ENCODE measurements around the gene TTLL6. TPM values are rescaled to one million over a fixed set of nuclear protein-coding genes. Genes with fewer than 3 reads are reported as not detected.
"Not testable (repeated sequence)": the region's sequence is repeated elsewhere in the genome, so short reads cannot be mapped to it uniquely, and the experiment has no call there.

TTLL6 gene
- total and polyA plus RNA-seq, 2 donors (not counting 3 experiments of a cell fraction or from before 2014, with no cell fraction given) = not detected

DNA sequence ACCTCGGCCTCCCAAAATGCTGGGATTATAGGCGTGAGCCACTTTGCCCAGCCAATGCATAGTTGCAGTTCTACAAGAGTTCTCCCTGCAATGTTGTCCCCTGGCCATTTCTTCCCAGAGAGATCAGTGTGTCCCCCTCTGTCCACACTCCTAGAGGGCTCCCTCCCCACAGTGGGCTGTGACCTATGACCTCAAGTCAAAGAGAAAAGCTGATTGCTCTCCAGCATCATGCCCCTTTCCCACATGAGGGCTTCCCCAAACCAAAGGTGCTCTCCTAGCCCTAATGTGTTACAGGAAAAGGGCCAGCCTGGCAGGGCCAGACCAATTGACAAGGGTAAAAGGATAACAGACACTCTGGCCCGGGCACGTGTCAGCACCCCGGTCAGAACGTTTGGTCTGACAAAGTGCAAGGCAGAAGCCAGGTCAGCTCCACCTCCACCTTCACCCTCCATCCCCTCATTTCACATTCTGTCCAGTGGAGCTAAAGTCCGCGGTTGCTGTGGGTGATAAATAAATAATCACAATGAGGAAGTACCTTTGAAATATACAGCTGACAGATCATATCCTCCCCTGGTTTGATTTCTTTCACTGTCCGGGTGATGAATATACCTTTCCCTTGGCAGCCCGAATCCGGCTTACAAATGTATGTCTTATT, 17.8 kb downstream of the TTLL6 start:
- intact Hi-C loops (cut with micrococcal nuclease) = no loop called here
- Histone ChIP-seq H3K27me3 (ENCODE audit: control insufficient read depth in 2 of 2, insufficient read depth in 2 of 2, low read length in 2 of 2) (peaks cover 2 to 5% of the 10 kb centered on the region in 2 experiments), H3K4me2 (ENCODE audit: insufficient read depth, low read length) (no peak overlapping the region), H3K9me3 (replicated peaks; ENCODE audit: control insufficient read depth, insufficient read depth, low read length) (no peaks in the 10 kb centered on the region), H2AFZ (ENCODE audit: low read depth, low read length) (no peak overlapping the region), H3K36me3 (ENCODE audit: control insufficient read depth in 2 of 2, extremely low read depth in 1 of 2, insufficient read depth in 2 of 2, low read length in 2 of 2) (no peaks in the 10 kb centered on the region), H3K4me1 (ENCODE audit: control insufficient read depth, extremely low read depth, insufficient read depth, low read length) (no peaks in the 10 kb centered on the region), H3K4me3 (replicated peaks in 1 of 3; ENCODE audit: insufficient read depth in 1 of 3, low read depth in 1 of 3, low read length in 3 of 3) (no peak overlapping the region), H4K20me1 (replicated peaks; ENCODE audit: control insufficient read depth, extremely low read depth, insufficient read depth, low read length) (no peaks in the 10 kb centered on the region), H3K9ac (replicated peaks; ENCODE audit: extremely low read depth, insufficient read depth, low read length) (no peak overlapping the region), H3K79me2 (ENCODE audit: control insufficient read depth, insufficient read depth, low read length) (no peaks in the 10 kb centered on the region), H3K9me1 (replicated peaks; ENCODE audit: control insufficient read depth, extremely low read depth, insufficient read depth, low read length) (no peaks in the 10 kb centered on the region), H3K27ac (ENCODE audit: insufficient read depth, low read depth, low read length) (no peak overlapping the region)
- FAIRE-seq = no peak
- dilution Hi-C loops (cut with MboI; ENCODE audit: extremely low pct_ligation_motif_present, low sequenced_read_pairs) = no loop called here
- ChIA-PET CTCF (interaction anchor here (0.7 to 4.5 kb wide), 8 partner anchors 9 to 128 kb away, joined by 3 to 39 read pairs (median 5); no protein-coding TSS in a partner anchor), POLR2A (no interaction called here)
- no TSS peak for BruUV-seq (replicated peaks)
- no peak for DNase-seq (ENCODE audit: low read depth, low spot score)
- TF ChIP-seq GATA2 (IDR thresholded peaks at IDR 0.05; ENCODE audit: insufficient read depth, insufficient read length, low read depth, low read length) (no peak), JUN (IDR thresholded peaks at IDR 0.05; ENCODE audit: borderline replicate concordance, insufficient read depth, insufficient read length, low read depth) (no peak)

DNA sequence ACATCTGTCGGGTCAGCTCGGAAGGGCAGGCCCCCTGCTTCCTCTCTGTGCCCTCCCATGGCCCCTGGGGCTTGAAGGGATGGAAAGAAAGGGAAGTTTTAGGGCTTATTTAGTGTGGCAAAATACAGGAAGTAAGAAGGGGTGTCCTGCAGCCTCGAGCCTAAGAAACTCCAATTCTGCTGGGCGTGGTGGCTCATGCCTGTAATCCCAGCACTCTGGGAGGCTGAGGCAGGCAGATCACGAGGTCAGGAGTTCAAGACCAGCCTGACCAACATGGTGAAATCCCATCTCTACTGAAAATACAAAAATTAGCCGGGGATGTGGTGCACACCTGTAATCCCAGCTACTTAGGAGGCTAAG, 20.9 kb downstream of the TTLL6 start:
- CTCF ChIA-PET = interaction anchor here (1.6 kb wide), 1 partner anchor 83 kb away, joined by 4 read pairs; no protein-coding TSS in a partner anchor
- H3K36me3 ChIP-seq (ENCODE audit: control insufficient read depth in 2 of 2, extremely low read depth in 1 of 2, insufficient read depth in 2 of 2, low read length in 2 of 2); H3K9ac ChIP-seq (replicated peaks; ENCODE audit: extremely low read depth, insufficient read depth, low read length); POLR2A ChIA-PET; FAIRE-seq; H3K4me1 ChIP-seq (ENCODE audit: control insufficient read depth, extremely low read depth, insufficient read depth, low read length); H3K27me3 ChIP-seq (ENCODE audit: control insufficient read depth in 2 of 2, insufficient read depth in 2 of 2, low read length in 2 of 2); H4K20me1 ChIP-seq (replicated peaks; ENCODE audit: control insufficient read depth, extremely low read depth, insufficient read depth, low read length); H3K79me2 ChIP-seq (ENCODE audit: control insufficient read depth, insufficient read depth, low read length); DNase-seq (ENCODE audit: low read depth, low spot score); H3K9me3 ChIP-seq (replicated peaks; ENCODE audit: control insufficient read depth, insufficient read depth, low read length); H3K4me3 ChIP-seq (replicated peaks in 1 of 3; ENCODE audit: insufficient read depth in 1 of 3, low read depth in 1 of 3, low read length in 3 of 3); BruUV-seq (replicated peaks); dilution Hi-C loops (cut with MboI; ENCODE audit: extremely low pct_ligation_motif_present, low sequenced_read_pairs); H3K27ac ChIP-seq (ENCODE audit: insufficient read depth, low read depth, low read length); H2AFZ ChIP-seq (ENCODE audit: low read depth, low read length); H3K4me2 ChIP-seq (ENCODE audit: insufficient read depth, low read length); intact Hi-C loops (cut with micrococcal nuclease); H3K9me1 ChIP-seq (replicated peaks; ENCODE audit: control insufficient read depth, extremely low read depth, insufficient read depth, low read length): not testable (repeated sequence)
